ENCODE data around the gene INPP5A. TPM values are rescaled to one million over a fixed set of nuclear protein-coding genes. Genes with fewer than 3 reads are reported as not detected.

INPP5A gene
- total and polyA plus RNA-seq, 2 of the 13 experiments (the other 11 are each of a cell fraction or from before 2014, with no cell fraction given), result 17.5 to 37.9 TPM

DNA sequence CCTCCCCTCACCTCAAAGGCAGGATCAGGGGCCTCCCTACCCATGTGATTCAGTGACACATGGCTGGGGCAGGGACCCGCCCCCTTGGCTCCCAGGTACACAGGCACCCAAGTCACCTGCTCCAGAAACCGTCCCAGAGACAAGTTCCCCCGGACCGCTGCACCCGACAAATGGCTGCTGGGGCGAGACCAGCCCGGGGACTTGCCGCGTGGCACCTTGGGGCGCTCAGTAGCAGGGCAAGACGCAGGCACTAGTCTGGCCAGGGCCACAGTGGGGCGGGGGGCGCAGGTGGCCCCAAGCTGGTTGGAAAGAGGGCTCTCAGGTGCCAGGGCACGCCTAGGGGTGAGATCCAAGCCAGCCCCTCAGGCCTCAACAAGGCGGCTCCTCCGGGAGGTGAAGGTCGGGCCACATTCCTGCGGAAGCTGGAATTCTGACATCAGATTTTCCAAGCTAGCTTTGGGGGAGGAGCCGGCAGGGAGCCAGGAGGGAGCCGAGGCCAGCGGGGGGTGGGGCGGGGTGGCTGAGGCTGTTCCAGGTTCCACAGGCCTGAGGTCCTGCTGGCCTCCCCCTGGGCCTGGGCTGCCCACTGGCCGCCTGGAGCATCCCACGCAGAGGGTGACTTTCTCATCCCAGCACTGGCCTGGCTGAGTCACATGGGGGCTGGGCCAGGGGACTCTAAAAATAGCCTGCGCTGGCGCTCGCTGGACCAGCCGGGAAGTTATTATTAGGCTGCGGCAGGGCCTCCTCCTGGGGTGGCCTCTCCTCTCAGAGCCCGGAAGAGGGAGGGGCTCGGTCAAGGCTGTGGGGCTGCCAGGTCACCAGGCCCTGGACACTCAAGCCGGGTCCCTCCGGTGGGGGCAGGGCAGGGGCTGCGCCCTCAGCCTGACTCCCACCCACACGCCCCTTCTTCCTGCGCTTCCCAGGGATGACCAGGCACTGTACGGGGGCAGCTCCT lies 20.5 kb upstream of the INPP5A start (continued):
- TF ChIP-seq ZNF296 (CRISPR knock-in tag; conservative IDR thresholded peaks at IDR 0.05) (no peak), ZNF343 (CRISPR knock-in tag; IDR thresholded peaks at IDR 0.05) (no peak), HOXA9 (CRISPR knock-in tag; IDR thresholded peaks at IDR 0.05; ENCODE audit: borderline replicate concordance) (no peak), SMARCE1 (IDR thresholded peaks at IDR 0.05; ENCODE audit: borderline replicate concordance) (no peak), XBP1 (CRISPR knock-in tag; IDR thresholded peaks at IDR 0.05) (no peak), ZNF326 (CRISPR knock-in tag; IDR thresholded peaks at IDR 0.05; ENCODE audit: borderline replicate concordance) (no peak), ZNF354B (CRISPR knock-in tag; IDR thresholded peaks at IDR 0.05) (no peak), KDM5B (CRISPR knock-in tag; IDR thresholded peaks at IDR 0.05; ENCODE audit: borderline replicate concordance) (peak; percentile 40; the same call in 1 of the 2 replicates), GTF2F1 (IDR thresholded peaks at IDR 0.05; ENCODE audit: low read length) (no peak)
- TF ChIP-seq, protein P1, sequence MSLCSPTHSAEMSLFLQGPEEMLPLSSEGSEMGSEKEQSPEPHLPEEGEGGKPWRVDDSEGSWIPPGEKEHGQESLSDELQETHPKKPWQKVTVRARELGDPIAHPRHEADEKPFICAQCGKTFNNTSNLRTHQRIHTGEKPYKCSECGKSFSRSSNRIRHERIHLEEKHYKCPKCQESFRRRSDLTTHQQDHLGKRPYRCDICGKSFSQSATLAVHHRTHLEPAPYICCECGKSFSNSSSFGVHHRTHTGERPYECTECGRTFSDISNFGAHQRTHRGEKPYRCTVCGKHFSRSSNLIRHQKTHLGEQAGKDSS (CRISPR knock-in tag; IDR thresholded peaks at IDR 0.05; ENCODE audit: borderline replicate concordance, low read depth), result no peak
- TF ChIP-seq, protein P2, sequence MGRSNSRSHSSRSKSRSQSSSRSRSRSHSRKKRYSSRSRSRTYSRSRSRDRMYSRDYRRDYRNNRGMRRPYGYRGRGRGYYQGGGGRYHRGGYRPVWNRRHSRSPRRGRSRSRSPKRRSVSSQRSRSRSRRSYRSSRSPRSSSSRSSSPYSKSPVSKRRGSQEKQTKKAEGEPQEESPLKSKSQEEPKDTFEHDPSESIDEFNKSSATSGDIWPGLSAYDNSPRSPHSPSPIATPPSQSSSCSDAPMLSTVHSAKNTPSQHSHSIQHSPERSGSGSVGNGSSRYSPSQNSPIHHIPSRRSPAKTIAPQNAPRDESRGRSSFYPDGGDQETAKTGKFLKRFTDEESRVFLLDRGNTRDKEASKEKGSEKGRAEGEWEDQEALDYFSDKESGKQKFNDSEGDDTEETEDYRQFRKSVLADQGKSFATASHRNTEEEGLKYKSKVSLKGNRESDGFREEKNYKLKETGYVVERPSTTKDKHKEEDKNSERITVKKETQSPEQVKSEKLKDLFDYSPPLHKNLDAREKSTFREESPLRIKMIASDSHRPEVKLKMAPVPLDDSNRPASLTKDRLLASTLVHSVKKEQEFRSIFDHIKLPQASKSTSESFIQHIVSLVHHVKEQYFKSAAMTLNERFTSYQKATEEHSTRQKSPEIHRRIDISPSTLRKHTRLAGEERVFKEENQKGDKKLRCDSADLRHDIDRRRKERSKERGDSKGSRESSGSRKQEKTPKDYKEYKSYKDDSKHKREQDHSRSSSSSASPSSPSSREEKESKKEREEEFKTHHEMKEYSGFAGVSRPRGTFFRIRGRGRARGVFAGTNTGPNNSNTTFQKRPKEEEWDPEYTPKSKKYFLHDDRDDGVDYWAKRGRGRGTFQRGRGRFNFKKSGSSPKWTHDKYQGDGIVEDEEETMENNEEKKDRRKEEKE (IDR thresholded peaks at IDR 0.05), result no peak
- TF ChIP-seq, protein P3, sequence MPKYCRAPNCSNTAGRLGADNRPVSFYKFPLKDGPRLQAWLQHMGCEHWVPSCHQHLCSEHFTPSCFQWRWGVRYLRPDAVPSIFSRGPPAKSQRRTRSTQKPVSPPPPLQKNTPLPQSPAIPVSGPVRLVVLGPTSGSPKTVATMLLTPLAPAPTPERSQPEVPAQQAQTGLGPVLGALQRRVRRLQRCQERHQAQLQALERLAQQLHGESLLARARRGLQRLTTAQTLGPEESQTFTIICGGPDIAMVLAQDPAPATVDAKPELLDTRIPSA (CRISPR knock-in tag; IDR thresholded peaks at IDR 0.05; ENCODE audit: borderline replicate concordance), result no peak
- TF ChIP-seq, protein P4, sequence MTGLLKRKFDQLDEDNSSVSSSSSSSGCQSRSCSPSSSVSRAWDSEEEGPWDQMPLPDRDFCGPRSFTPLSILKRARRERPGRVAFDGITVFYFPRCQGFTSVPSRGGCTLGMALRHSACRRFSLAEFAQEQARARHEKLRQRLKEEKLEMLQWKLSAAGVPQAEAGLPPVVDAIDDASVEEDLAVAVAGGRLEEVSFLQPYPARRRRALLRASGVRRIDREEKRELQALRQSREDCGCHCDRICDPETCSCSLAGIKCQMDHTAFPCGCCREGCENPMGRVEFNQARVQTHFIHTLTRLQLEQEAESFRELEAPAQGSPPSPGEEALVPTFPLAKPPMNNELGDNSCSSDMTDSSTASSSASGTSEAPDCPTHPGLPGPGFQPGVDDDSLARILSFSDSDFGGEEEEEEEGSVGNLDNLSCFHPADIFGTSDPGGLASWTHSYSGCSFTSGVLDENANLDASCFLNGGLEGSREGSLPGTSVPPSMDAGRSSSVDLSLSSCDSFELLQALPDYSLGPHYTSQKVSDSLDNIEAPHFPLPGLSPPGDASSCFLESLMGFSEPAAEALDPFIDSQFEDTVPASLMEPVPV (CRISPR knock-in tag; IDR thresholded peaks at IDR 0.05), result peak; percentile 29; the same call in 1 of the 2 replicates
- TF ChIP-seq, protein P5, sequence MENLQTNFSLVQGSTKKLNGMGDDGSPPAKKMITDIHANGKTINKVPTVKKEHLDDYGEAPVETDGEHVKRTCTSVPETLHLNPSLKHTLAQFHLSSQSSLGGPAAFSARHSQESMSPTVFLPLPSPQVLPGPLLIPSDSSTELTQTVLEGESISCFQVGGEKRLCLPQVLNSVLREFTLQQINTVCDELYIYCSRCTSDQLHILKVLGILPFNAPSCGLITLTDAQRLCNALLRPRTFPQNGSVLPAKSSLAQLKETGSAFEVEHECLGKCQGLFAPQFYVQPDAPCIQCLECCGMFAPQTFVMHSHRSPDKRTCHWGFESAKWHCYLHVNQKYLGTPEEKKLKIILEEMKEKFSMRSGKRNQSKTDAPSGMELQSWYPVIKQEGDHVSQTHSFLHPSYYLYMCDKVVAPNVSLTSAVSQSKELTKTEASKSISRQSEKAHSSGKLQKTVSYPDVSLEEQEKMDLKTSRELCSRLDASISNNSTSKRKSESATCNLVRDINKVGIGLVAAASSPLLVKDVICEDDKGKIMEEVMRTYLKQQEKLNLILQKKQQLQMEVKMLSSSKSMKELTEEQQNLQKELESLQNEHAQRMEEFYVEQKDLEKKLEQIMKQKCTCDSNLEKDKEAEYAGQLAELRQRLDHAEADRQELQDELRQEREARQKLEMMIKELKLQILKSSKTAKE (CRISPR knock-in tag; IDR thresholded peaks at IDR 0.05; ENCODE audit: borderline replicate concordance), result peak; percentile 84
- TF ChIP-seq, protein P6, sequence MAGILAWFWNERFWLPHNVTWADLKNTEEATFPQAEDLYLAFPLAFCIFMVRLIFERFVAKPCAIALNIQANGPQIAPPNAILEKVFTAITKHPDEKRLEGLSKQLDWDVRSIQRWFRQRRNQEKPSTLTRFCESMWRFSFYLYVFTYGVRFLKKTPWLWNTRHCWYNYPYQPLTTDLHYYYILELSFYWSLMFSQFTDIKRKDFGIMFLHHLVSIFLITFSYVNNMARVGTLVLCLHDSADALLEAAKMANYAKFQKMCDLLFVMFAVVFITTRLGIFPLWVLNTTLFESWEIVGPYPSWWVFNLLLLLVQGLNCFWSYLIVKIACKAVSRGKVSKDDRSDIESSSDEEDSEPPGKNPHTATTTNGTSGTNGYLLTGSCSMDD (CRISPR knock-in tag; IDR thresholded peaks at IDR 0.05), result no peak

Measured in HepG2 (cell line).